ENCODE results near the gene LRBA.

Gene LRBA

DNA sequence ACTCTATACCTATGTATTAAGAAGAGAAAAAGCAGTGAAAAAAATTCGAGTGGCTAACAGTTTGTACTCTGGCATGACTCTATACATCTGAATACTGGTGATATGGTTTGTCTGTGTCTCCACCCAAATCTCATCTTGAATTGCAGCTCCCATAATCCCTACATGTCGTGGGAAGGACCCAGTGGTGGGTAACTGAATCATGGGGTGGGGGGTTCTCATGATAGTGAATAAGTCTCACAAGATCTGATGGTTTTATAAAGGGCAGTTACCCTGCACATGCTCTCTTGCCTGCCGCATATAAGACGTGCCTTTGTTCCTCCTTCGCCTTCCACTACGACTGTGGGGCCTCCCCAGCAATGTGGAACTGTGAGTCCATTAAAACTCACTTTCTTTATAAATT is 70.4 kb downstream of the LRBA start:
- ChIA-PET POLR2A (ENCODE audit: low non-redundant PET) (no interaction called here), CTCF (interaction anchor here (0.6 kb wide), 1 partner anchor 26 kb away, joined by 6 read pairs; no protein-coding TSS in a partner anchor)
- TF ChIP-seq, protein P1, sequence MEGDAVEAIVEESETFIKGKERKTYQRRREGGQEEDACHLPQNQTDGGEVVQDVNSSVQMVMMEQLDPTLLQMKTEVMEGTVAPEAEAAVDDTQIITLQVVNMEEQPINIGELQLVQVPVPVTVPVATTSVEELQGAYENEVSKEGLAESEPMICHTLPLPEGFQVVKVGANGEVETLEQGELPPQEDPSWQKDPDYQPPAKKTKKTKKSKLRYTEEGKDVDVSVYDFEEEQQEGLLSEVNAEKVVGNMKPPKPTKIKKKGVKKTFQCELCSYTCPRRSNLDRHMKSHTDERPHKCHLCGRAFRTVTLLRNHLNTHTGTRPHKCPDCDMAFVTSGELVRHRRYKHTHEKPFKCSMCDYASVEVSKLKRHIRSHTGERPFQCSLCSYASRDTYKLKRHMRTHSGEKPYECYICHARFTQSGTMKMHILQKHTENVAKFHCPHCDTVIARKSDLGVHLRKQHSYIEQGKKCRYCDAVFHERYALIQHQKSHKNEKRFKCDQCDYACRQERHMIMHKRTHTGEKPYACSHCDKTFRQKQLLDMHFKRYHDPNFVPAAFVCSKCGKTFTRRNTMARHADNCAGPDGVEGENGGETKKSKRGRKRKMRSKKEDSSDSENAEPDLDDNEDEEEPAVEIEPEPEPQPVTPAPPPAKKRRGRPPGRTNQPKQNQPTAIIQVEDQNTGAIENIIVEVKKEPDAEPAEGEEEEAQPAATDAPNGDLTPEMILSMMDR (conservative IDR thresholded peaks at IDR 0.05; ENCODE audit: low read depth), result no peak
- no peak for DNase-seq (ENCODE audit: low spot score)
- H3K27ac ChIP-seq, result no peak overlapping the region

DNA sequence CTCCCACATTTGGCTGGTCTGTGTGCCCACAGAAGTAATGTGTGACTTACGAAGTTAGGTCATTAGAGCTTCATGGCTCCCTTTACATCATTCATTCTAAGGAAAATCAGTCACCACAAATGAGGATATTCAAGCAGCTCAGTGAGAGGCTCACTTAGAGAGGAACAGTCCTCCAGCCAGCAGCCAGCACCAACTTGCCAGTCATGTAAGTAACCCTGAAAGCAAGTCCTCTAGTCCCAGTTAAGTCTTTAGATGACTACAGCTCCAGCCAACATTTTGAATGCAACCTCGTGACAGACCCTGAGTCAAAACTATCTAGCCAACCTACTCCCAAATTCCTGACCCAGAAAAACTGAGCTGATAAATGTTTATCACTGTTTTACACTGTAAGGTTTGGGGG is 71.3 kb downstream of the LRBA start:
- TF ChIP-seq, protein P1 (conservative IDR thresholded peaks at IDR 0.05; ENCODE audit: low read depth), result no peak
- H3K27ac ChIP-seq, result no peak overlapping the region
- ChIA-PET CTCF (interaction anchor here (0.8 to 1.3 kb wide), 3 partner anchors 14 to 24 kb away, joined by 3 to 4 read pairs (median 3); no protein-coding TSS in a partner anchor), POLR2A (ENCODE audit: low non-redundant PET) (no interaction called here)
- DNase-seq (ENCODE audit: low spot score), result no peak

DNA sequence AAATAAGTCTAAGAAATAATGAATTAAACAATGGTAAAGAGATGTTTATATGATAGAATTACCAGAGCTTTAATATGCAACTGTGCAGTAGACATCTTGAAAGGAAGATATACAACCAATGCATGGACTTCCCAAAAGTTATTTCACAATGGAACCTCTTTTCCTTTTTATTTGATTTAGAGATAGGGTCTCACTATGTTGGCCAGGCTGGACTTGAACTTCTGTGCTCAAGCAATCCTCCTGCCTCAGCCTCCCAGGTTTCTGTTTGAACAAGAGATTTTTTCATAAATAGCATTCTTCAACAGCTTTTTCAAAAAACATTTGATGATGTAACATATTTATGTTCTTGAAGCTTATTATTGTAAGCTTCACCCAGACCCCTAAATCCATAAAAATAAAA is 72.0 kb downstream of the LRBA start:
- CTCF ChIA-PET, result interaction anchor here (0.6 to 1.3 kb wide), 4 partner anchors 15 to 354 kb away, joined by 3 to 4 read pairs (median 3); no protein-coding TSS in a partner anchor
- POLR2A ChIA-PET (ENCODE audit: low non-redundant PET), result no interaction called here

DNA sequence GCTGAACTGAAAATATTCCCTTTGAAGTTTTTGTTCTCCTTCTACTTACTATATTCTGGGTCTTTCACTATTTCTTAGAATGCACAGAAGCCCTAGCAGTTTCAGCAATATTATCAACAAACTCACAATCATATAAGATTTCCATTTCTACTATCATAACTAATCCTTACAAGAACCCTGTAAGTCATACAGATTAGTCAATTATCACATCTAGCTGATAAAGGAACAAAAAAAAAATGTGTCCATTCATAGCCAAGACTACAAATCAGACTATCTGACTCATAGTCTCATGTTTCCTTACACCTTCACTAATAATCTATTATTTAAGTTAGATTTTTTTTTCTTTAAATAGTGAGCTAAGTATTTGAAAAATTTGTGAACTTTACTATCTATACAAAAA is 72.5 kb downstream of the LRBA start:
- no peak overlapping the region for H3K27ac ChIP-seq
- TF ChIP-seq, protein P1 (conservative IDR thresholded peaks at IDR 0.05; ENCODE audit: low read depth), result no peak
- ChIA-PET POLR2A (ENCODE audit: low non-redundant PET) (no interaction called here), CTCF (interaction anchor here (0.6 to 1.3 kb wide), 2 partner anchors 23 to 354 kb away, joined by 3 to 4 read pairs; no protein-coding TSS in a partner anchor)
- no peak for DNase-seq (ENCODE audit: low spot score)

More for the DNA sequence above, 72.0 kb downstream of the LRBA start:
- TF ChIP-seq, protein P1 (conservative IDR thresholded peaks at IDR 0.05; ENCODE audit: low read depth), result no peak
- H3K27ac ChIP-seq, result no peak overlapping the region
- no peak for DNase-seq (ENCODE audit: low spot score)

DNA sequence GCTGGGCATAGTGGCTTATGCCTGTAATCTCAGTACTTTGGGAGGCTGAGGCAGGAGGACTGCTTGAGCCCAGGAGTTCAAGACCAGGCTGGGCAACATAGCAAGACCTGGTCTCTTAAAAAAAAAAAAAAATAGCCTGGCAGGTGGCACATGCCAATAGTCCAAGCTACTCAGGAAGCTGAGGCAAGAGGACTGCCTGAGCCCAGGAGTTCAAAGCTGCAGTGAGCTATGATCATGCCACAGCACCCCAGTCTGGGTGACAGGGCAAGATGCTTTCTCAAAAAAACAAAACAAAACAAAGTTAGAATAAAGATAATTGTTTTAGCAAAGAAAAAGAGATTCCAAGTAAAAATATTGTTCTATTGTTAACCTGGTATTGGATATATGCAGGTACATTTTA is 75.0 kb downstream of the LRBA start:
- TF ChIP-seq, protein P1 (conservative IDR thresholded peaks at IDR 0.05; ENCODE audit: low read depth), result no peak
- CTCF ChIA-PET, result interaction anchor here (0.7 kb wide), 1 partner anchor 11 kb away, joined by 3 read pairs; no protein-coding TSS in a partner anchor
- DNase-seq (ENCODE audit: low spot score), result no peak
- POLR2A ChIA-PET (ENCODE audit: low non-redundant PET), result no interaction called here
- H3K27ac ChIP-seq, result no peak overlapping the region

DNA sequence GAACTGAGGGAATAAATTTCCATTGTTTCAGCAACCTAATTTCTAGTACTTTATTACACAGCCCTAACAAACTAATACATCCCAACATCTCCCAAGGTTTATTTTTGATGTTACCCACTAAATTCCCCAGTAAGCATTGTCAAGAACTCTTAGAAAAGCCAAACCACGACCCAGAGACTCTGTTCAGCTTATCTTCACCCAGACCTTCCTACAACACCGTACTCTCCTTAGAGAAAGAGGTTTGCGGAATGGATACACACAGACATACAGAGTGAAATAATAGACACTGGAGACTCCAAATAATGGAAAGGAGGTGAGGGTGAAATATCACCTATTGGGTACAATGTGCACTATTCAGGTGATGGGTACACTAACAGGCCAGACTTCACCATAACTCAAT is 75.6 kb downstream of the LRBA start:
- H3K27ac ChIP-seq, result no peak overlapping the region
- POLR2A ChIA-PET (ENCODE audit: low non-redundant PET), result no interaction called here
- CTCF ChIA-PET, result no interaction called here
- TF ChIP-seq, protein P1 (conservative IDR thresholded peaks at IDR 0.05; ENCODE audit: low read depth), result no peak
- no peak for DNase-seq (ENCODE audit: low spot score)

Measured in RWPE1 (cell line).